Stomach (tissue), 9 donors: Measurements from ENCODE around the gene SLC22A4. TPM values are rescaled to one million over a fixed set of nuclear protein-coding genes. Genes with fewer than 3 reads are reported as not detected.

ENCODE experiments used
- DNase-seq, 2 donors: peaks; one replicate each; pipeline versions ENCODE4 v3.0.0 to v3.0.0-alpha.2; 2013 to 2019
- H3K27ac ChIP-seq, 5 donors: fragments of 200-600 bp in 4 of 5; sonication (generic) in 4 of 5; one replicate each; pipeline ENCODE4 v1.5.1; 2013 to 2019; ENCODE audit warnings: mild to moderate bottlenecking in 1 of 5, moderate library complexity in 1 of 5
- H3K27me3 ChIP-seq, 3 donors: fragments of 200-600 bp; sonication (generic); one replicate each; pipeline ENCODE4 v1.5.1; 2017 to 2019; ENCODE audit warnings: mixed run types in 1 of 3
- H3K36me3 ChIP-seq, 4 donors: fragments of 200-600 bp; sonication (generic); 1 replicate in 3 of 4; 2 replicates in 1 of 4; pipeline ENCODE4 v1.5.1; 2016 to 2019
- H3K4me1 ChIP-seq, 4 donors: fragments of 200-600 bp; sonication (generic); one replicate each; pipeline ENCODE4 v1.5.1; 2016 to 2019
- H3K4me3 ChIP-seq, 4 donors: fragments of 200-600 bp; sonication (generic) in 3 of 4; one replicate each; pipeline ENCODE4 v1.5.1; 2016 to 2019; ENCODE audit warnings: mild to moderate bottlenecking in 1 of 4
- H3K9me3 ChIP-seq, 4 donors: fragments of 200-600 bp; sonication (generic); one replicate each; pipeline ENCODE4 v1.5.1; 2016 to 2019
- EP300 ChIP-seq: sonication (generic); formaldehyde crosslinking; IDR thresholded peaks from one replicate; pipeline ENCODE4 v1.6.1; 2017; ENCODE audit warnings: antibody characterized with exemption
- POLR2A ChIP-seq, 4 donors: fragments of 450-650 bp; IDR thresholded peaks; one replicate each; pipeline ENCODE4 v1.6.1; 2016; ENCODE audit warnings: antibody characterized with exemption in 4 of 4, control low read depth in 2 of 4, mild to moderate bottlenecking in 1 of 4, moderate library complexity in 1 of 4
- POLR2AphosphoS5 ChIP-seq, 3 donors: sonication (generic); formaldehyde crosslinking; IDR thresholded peaks; one replicate each; pipeline ENCODE4 v1.6.1; 2016; ENCODE audit warnings: antibody characterized with exemption in 3 of 3
- WGBS, 5 donors: extraction: QIAGEN DNeasy Blood & Tissue Kit in 3 of 5; methylation state at CpG; one replicate each; pipeline versions ENCODE4 v1.1.5 to v1.1.7; 2013 to 2018; 5-methylcytosine and 5-hydroxymethylcytosine counted together
- intact Hi-C: fragments of 100-400 bp; cut with DNase I; formaldehyde crosslinking; loops from one replicate; pipeline ENCODE4 v1.15.1; 2023; ENCODE audit warnings: low total_unique reads
- polyA plus RNA-seq, 3 donors: library from polyadenylated mRNA; stranded (reverse); fragments of 200-250 nt; gene quantifications; one replicate each; pipeline ENCODE4 v1.2.3, GENCODE V29; 2013
- total RNA-seq, 5 donors: library from RNA; depleted of rRNA; stranded (reverse); fragments of >200 nt; gene quantifications; one replicate each; pipeline versions ENCODE4 v1.1.0 to v1.2.3, GENCODE V29; 2014 to 2016
- TF ChIP-seq, protein P1 (sequence below), 7 experiments: fragments of 450-650 bp in 4 of 7; fragments of 200-600 bp in 3 of 7; sonication (generic) in 3 of 7; IDR thresholded peaks; one replicate each; pipeline ENCODE4 v1.5.1; 2016 to 2019; ENCODE audit warnings: antibody characterized with exemption in 7 of 7, control low read depth in 2 of 7, mild to moderate bottlenecking in 1 of 7
- donor health status: healthy with polysubstance abuse.
- donor health status: Bipolar disorder and iron deficiency.
- donor health status: healthy.

The SLC22A4 gene
- total and polyA plus RNA-seq, 8 donors: 0.31 to 24.5 (median 0.53) TPM; not detected in 2

DNA sequence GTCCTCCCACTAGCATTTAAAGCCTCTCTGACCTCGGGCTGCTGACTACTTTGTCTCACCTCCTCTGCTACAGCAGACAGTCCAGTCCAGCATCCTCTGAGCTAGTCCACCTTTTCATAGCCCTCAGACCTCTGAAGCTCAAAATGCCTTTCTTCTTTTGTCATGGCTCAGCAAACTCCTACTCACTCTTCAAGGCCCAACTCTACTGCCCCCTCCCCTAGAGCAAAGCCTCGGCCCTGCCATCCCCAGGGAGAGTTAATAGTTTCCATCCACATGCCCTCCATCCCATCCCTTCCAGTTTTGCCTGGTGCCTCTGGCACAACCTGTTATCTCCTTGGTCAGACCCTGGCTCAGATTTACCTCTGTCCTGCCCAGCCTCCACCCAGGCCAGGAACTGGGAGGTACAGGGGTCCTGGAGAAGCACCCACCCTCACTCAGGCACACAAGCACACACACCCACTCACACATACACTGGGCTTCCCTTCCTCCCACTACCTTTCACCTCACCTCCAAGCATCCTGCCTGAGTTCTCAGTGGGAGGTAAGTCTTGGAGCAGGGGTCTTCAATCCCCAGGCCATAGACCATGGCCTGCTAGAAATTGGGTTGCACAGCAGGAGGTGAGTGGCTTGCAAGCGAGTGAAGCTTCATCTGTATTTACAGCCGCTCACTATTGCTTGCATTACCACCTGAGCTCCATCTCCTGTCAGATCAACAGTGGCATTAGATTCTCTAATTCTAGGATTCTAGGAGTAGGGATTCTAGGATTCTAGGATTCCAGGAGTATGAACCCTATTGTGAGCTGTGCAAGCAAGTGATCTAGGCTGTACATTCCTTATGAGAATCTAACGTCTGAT is 18.6 kb upstream of the SLC22A4 start:
- Histone ChIP-seq H3K36me3 (peaks cover 0 to 20% (median 13%) of the 10 kb centered on the region in 4 donors), H3K27ac (no peak overlapping the region), H3K27me3 (no peaks in the 10 kb centered on the region), H3K4me3 (no peak overlapping the region), H3K4me1 (peaks cover 0 to 21% (median 10%) of the 10 kb centered on the region in 4 donors), H3K9me3 (no peaks in the 10 kb centered on the region)
- WGBS, 5 donors: 80 to 89% (median 85%) methylated on average over 5 of the region's 5 CpGs
- intact Hi-C loops: no loop called here
- no peak for TF ChIP-seq POLR2AphosphoS5 (IDR thresholded peaks at IDR 0.05)
- TF ChIP-seq, protein P1, sequence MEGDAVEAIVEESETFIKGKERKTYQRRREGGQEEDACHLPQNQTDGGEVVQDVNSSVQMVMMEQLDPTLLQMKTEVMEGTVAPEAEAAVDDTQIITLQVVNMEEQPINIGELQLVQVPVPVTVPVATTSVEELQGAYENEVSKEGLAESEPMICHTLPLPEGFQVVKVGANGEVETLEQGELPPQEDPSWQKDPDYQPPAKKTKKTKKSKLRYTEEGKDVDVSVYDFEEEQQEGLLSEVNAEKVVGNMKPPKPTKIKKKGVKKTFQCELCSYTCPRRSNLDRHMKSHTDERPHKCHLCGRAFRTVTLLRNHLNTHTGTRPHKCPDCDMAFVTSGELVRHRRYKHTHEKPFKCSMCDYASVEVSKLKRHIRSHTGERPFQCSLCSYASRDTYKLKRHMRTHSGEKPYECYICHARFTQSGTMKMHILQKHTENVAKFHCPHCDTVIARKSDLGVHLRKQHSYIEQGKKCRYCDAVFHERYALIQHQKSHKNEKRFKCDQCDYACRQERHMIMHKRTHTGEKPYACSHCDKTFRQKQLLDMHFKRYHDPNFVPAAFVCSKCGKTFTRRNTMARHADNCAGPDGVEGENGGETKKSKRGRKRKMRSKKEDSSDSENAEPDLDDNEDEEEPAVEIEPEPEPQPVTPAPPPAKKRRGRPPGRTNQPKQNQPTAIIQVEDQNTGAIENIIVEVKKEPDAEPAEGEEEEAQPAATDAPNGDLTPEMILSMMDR (IDR thresholded peaks at IDR 0.05): no peak
- peak in 1 of 2 donors; percentile 4 for DNase-seq

DNA sequence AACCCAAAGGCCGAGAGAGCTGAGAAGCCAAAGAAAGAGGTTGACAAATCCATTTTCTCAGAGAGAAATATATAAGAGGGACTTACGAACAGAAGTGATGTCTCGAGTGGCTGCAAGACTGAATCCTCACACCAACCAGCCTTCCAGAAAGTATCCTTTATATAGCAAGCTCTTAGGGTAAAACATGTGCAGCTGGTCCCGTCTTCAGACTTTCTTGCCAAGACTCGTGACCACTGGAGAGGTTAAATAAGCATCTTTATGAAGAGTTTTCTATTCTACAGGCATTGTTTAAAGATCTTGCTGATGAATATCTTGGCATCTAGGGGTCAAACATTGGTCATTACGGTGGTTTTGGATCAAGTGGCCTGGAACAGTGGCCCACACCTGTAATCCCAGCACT is 16.9 kb upstream of the SLC22A4 start:
- H3K9me3 ChIP-seq: no peaks in the 10 kb centered on the region
- intact Hi-C loops: no loop called here
- H3K4me1 ChIP-seq: peaks cover 0 to 21% (median 8%) of the 10 kb centered on the region in 4 donors
- DNase-seq: no peak
- H3K4me3 ChIP-seq: no peak overlapping the region
- H3K27ac ChIP-seq: no peak overlapping the region
- peaks cover 0 to 3% (median under 1%) of the 10 kb centered on the region in 4 donors for H3K36me3 ChIP-seq
- TF ChIP-seq EP300: no peak
- TF ChIP-seq POLR2AphosphoS5 (IDR thresholded peaks at IDR 0.05): no peak
- TF ChIP-seq, protein P1 (IDR thresholded peaks at IDR 0.05): no peak
- TF ChIP-seq POLR2A (IDR thresholded peaks at IDR 0.05): no peak
- 70 to 86% (median 74%) methylated on average over 6 of the region's 6 CpGs for WGBS, 5 donors
- no peaks in the 10 kb centered on the region for H3K27me3 ChIP-seq

DNA sequence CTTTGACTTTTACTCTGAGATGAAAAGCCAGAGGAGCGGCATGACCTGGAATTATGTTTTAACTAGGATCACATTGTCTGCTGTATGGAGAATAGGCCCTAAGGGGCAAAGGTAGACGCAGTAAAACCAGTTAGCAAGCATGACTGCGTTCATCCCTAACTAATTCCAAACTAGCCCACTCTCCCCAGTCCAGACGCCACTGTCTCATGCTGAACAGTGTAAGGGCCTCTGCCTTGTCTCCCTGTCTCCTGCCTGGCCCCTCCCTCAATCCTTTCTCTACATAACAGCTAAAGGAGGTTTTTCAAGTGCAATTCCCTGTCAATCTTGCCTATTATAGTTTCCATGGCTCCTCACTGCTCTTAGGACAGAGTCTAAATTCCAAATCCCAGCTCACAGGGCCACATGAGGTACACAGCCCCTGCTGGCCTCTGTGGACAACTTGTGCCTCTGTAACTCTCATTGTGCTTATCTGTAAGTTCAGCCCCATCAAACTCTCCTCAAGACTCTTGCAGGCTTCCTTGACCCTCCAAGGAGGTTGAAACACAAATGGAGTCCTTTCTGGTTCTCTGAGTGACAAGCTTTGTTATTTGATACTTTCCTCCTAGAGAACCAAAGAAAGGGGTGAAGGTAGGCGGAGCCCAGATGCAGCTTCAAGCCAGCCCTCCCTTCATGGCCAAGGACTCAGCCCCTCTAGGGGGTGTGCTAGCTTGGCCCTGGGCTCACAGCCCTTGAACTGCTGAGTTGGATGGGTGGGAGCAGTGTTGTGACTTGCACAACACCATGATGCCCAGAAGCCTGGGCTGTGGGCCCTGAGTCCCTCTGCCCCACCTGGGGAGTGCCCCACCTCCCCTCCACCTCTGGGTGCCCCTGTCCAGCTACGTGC is 16.0 kb upstream of the SLC22A4 start:
- no peaks in the 10 kb centered on the region for H3K27me3 ChIP-seq
- TF ChIP-seq POLR2A (IDR thresholded peaks at IDR 0.05): no peak
- no peak for TF ChIP-seq EP300
- TF ChIP-seq, protein P1 (IDR thresholded peaks at IDR 0.05): no peak
- no peak for TF ChIP-seq POLR2AphosphoS5 (IDR thresholded peaks at IDR 0.05)
- no peak overlapping the region for H3K27ac ChIP-seq
- no peak for DNase-seq
- H3K36me3 ChIP-seq: no peaks in the 10 kb centered on the region
- H3K4me3 ChIP-seq: no peak overlapping the region
- intact Hi-C loops: no loop called here
- H3K4me1 ChIP-seq: peaks cover 0 to 11% (median 2%) of the 10 kb centered on the region in 4 donors
- no peaks in the 10 kb centered on the region for H3K9me3 ChIP-seq
- WGBS, 5 donors: 79 to 95% (median 90%) methylated on average over 6 of the region's 6 CpGs

DNA sequence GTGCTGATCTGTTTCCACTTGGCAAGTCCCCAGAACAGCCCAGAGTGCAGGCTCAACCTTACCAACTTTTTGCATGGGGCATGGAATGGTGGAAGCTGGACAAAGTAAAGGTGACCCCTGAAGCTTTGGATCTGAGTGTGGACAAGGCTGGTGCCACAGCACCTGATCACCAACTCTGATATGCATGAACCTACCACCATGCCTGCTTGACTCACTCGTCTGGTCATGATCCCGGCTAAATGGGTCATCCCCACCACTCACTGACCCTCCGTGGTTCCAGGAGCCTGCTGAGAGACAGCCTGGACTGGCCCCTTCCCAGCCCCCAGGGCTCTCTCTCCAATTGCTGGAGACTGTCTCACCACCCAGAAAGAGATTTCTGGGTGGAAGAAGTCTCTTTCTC is 14.4 kb upstream of the SLC22A4 start:
- no peaks in the 10 kb centered on the region for H3K9me3 ChIP-seq
- H3K4me1 ChIP-seq: no peaks in the 10 kb centered on the region
- no peak for DNase-seq
- H3K36me3 ChIP-seq: no peaks in the 10 kb centered on the region
- no peak overlapping the region for H3K27ac ChIP-seq
- H3K4me3 ChIP-seq: no peak overlapping the region
- TF ChIP-seq POLR2A (IDR thresholded peaks at IDR 0.05) (no peak), EP300 (no peak), POLR2AphosphoS5 (IDR thresholded peaks at IDR 0.05) (no peak)
- TF ChIP-seq, protein P1 (IDR thresholded peaks at IDR 0.05): no peak
- H3K27me3 ChIP-seq: no peaks in the 10 kb centered on the region
- WGBS, 5 donors: 86 to 95% (median 89%) methylated on average over 3 of the region's 3 CpGs
- intact Hi-C loops: no loop called here
